ENCODE data around the gene MRPL41.

GRCh38 chr9:137545123-137545522 is 6.6 kb upstream of the MRPL41 start:
- TF ChIP-seq POLR2A (IDR thresholded peaks at IDR 0.05): no peak
- TF ChIP-seq, protein P1, sequence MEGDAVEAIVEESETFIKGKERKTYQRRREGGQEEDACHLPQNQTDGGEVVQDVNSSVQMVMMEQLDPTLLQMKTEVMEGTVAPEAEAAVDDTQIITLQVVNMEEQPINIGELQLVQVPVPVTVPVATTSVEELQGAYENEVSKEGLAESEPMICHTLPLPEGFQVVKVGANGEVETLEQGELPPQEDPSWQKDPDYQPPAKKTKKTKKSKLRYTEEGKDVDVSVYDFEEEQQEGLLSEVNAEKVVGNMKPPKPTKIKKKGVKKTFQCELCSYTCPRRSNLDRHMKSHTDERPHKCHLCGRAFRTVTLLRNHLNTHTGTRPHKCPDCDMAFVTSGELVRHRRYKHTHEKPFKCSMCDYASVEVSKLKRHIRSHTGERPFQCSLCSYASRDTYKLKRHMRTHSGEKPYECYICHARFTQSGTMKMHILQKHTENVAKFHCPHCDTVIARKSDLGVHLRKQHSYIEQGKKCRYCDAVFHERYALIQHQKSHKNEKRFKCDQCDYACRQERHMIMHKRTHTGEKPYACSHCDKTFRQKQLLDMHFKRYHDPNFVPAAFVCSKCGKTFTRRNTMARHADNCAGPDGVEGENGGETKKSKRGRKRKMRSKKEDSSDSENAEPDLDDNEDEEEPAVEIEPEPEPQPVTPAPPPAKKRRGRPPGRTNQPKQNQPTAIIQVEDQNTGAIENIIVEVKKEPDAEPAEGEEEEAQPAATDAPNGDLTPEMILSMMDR (IDR thresholded peaks at IDR 0.05): no peak
